H1 (cell line): Measurements from ENCODE around the gene DNASE1L1. TPM values are rescaled to one million over a fixed set of nuclear protein-coding genes. Genes with fewer than 3 reads are reported as not detected.

Source experiments
- CTCF ChIA-PET: fragments of 300-600 bp; sonication (Branson Sonifier 250); formaldehyde crosslinking; loops from one replicate; lab custom pipeline; 2021; ENCODE audit not compliant: partially characterized antibody; lab: Charles Lee
- POLR2A ChIA-PET: fragments of 300-600 bp; sonication (Branson Sonifier 250); formaldehyde crosslinking; loops from one replicate; lab custom pipeline; 2021; ENCODE audit warnings: inconsistent platforms; ENCODE audit not compliant: partially characterized antibody; lab: Charles Lee
- DNase-seq, 2 experiments: peaks; one replicate each; pipeline versions ENCODE4 v3.0.0 to v3.0.0-alpha.2; 2010 to 2022; ENCODE audit warnings: low spot score in 2 of 2, low read depth in 1 of 2, mixed read lengths in 1 of 2
- FAIRE-seq: peaks from 2 replicates; lab custom pipeline; 2011; peaks lifted over from hg19 to GRCh38; lab: Jason Lieb, UNC
- H2AFZ ChIP-seq: 2 replicates; pipeline ENCODE4 v1.8.1; 2012; ENCODE audit warnings: low read length, inconsistent platforms
- H2AK5ac ChIP-seq: 2 replicates; pipeline ENCODE4 v1.6.1; 2013; ENCODE audit warnings: low read depth, low read length
- H2BK120ac ChIP-seq: replicated peaks from 2 replicates; pipeline ENCODE3; 2013; ENCODE audit warnings: low read depth, low read length, inconsistent platforms
- H2BK12ac ChIP-seq: 2 replicates; pipeline ENCODE4 v1.6.1; 2013; ENCODE audit warnings: low read depth, low read length
- H2BK15ac ChIP-seq: 2 replicates; pipeline ENCODE4 v1.6.1; 2013; ENCODE audit warnings: low read length
- H2BK20ac ChIP-seq: 2 replicates; pipeline ENCODE4 v1.6.1; 2013; ENCODE audit warnings: low read length
- H2BK5ac ChIP-seq: 2 replicates; pipeline ENCODE4 v1.6.1; 2013; ENCODE audit warnings: low read depth, low read length
- H3K14ac ChIP-seq: 2 replicates; pipeline ENCODE4 v1.6.1; 2013; ENCODE audit warnings: inconsistent platforms; ENCODE audit not compliant: insufficient read length
- H3K18ac ChIP-seq: 2 replicates; pipeline ENCODE4 v1.6.1; 2013; ENCODE audit warnings: low read length; ENCODE audit errors: extremely low read depth
- H3K23ac ChIP-seq: 2 replicates; pipeline ENCODE4 v1.6.1; 2013; ENCODE audit warnings: inconsistent platforms; ENCODE audit not compliant: insufficient read length
- H3K23me2 ChIP-seq: 2 replicates; pipeline ENCODE4 v1.6.1; 2013; ENCODE audit warnings: low read depth, low read length
- H3K27ac ChIP-seq: 2 replicates; pipeline ENCODE4 v1.6.1; 2011; ENCODE audit warnings: low read depth, low read length, inconsistent platforms
- H3K27me3 ChIP-seq, 4 experiments: replicated peaks in 1 of 4; 1 replicate in 1 of 4; 2 replicates in 3 of 4; pipeline versions ENCODE4 v1.6.1 to v1.8.1; 2011 to 2013; ENCODE audit warnings: low read length in 3 of 4, mild to moderate bottlenecking in 3 of 4, inconsistent platforms in 2 of 4, mixed read lengths in 2 of 4, moderate library complexity in 1 of 4; ENCODE audit not compliant: control insufficient read depth in 3 of 4, insufficient read depth in 3 of 4; ENCODE audit errors: extremely low read depth in 1 of 4
- H3K36me3 ChIP-seq, 4 experiments: 2 replicates each; pipeline versions ENCODE4 v1.6.1 to v1.8.1; 2011 to 2013; ENCODE audit warnings: mild to moderate bottlenecking in 4 of 4, low read length in 3 of 4, moderate library complexity in 2 of 4, control low read depth in 1 of 4, inconsistent platforms in 1 of 4; ENCODE audit not compliant: insufficient read depth in 4 of 4, control insufficient read depth in 2 of 4
- H3K4ac ChIP-seq: replicated peaks from 2 replicates; pipeline ENCODE3; 2013; ENCODE audit warnings: low read length, low read depth, mixed read lengths, inconsistent platforms; ENCODE audit not compliant: insufficient read length
- H3K4me1 ChIP-seq, 4 experiments: replicated peaks in 1 of 4; 1 replicate in 1 of 4; 2 replicates in 3 of 4; pipeline versions ENCODE4 v1.6.1 to v1.8.1; 2011 to 2013; ENCODE audit warnings: low read length in 3 of 4, inconsistent platforms in 2 of 4, mixed read lengths in 1 of 4; ENCODE audit not compliant: insufficient read depth in 4 of 4, control insufficient read depth in 3 of 4
- H3K4me2 ChIP-seq, 2 experiments: 2 replicates each; pipeline versions ENCODE4 v1.6.1 to v1.8.1; 2011 to 2013; ENCODE audit warnings: low read depth in 2 of 2, low read length in 2 of 2, control low read depth in 1 of 2, inconsistent platforms in 1 of 2, mild to moderate bottlenecking in 1 of 2; ENCODE audit not compliant: insufficient read depth in 1 of 2
- H3K4me3 ChIP-seq, 4 experiments: fragments of 200-600, 300-600 bp in 1 of 4; sonication (generic), shearing (Covaris generic), sonication (Bioruptor Twin) in 1 of 4; 2 replicates each; pipeline versions ENCODE4 v1.5.1 to v1.8.1; 2011 to 2016; ENCODE audit warnings: low read length in 4 of 4, low read depth in 3 of 4, control low read depth in 2 of 4, inconsistent platforms in 2 of 4, mild to moderate bottlenecking in 2 of 4, mixed read lengths in 1 of 4, moderate library complexity in 1 of 4; ENCODE audit not compliant: insufficient read depth in 2 of 4; ENCODE audit errors: extremely low read depth in 1 of 4
- H3K56ac ChIP-seq: replicated peaks from 2 replicates; pipeline ENCODE3; 2013; ENCODE audit warnings: low read depth, mild to moderate bottlenecking, mixed read lengths, low read length, inconsistent platforms; ENCODE audit not compliant: insufficient read length
- H3K79me1 ChIP-seq: 2 replicates; pipeline ENCODE4 v1.6.1; 2013; ENCODE audit warnings: low read depth, low read length, control low read depth
- H3K79me2 ChIP-seq, 2 experiments: 2 replicates each; pipeline versions ENCODE4 v1.6.1 to v1.8.1; 2012 to 2013; ENCODE audit warnings: low read length in 2 of 2, mild to moderate bottlenecking in 2 of 2, inconsistent platforms in 1 of 2; ENCODE audit not compliant: insufficient read depth in 2 of 2, control insufficient read depth in 1 of 2
- H3K9ac ChIP-seq, 4 experiments: replicated peaks in 1 of 4; 1 replicate in 1 of 4; 2 replicates in 3 of 4; pipeline versions ENCODE4 v1.6.1 to v1.8.1; 2011 to 2013; ENCODE audit warnings: low read depth in 3 of 4, low read length in 3 of 4, control low read depth in 2 of 4, mild to moderate bottlenecking in 2 of 4, moderate library complexity in 2 of 4, inconsistent platforms in 1 of 4; ENCODE audit errors: extremely low read depth in 1 of 4
- H3K9me3 ChIP-seq, 2 experiments: 2 replicates each; pipeline versions ENCODE4 v1.6.1 to v1.8.1; 2012 to 2013; ENCODE audit warnings: mild to moderate bottlenecking in 2 of 2, moderate library complexity in 2 of 2, control low read depth in 1 of 2, inconsistent platforms in 1 of 2, low read depth in 1 of 2, low read length in 1 of 2, mixed read lengths in 1 of 2; ENCODE audit not compliant: insufficient read depth in 2 of 2
- H4K20me1 ChIP-seq, 2 experiments: replicated peaks in 1 of 2; 2 replicates each; pipeline versions ENCODE3 to v1.8.1; 2011 to 2013; ENCODE audit warnings: inconsistent platforms in 2 of 2, low read length in 2 of 2, mild to moderate bottlenecking in 1 of 2; ENCODE audit not compliant: insufficient read depth in 2 of 2, control insufficient read depth in 1 of 2
- H4K5ac ChIP-seq: 2 replicates; pipeline ENCODE4 v1.6.1; 2013; ENCODE audit warnings: low read length, low read depth, mixed read lengths, inconsistent platforms; ENCODE audit not compliant: insufficient read length
- H4K8ac ChIP-seq: 2 replicates; pipeline ENCODE4 v1.8.0; 2013; ENCODE audit warnings: mild to moderate bottlenecking, moderate library complexity, low read length, inconsistent platforms; ENCODE audit not compliant: insufficient read depth; ENCODE audit errors: extremely low read depth
- H4K91ac ChIP-seq: replicated peaks from 2 replicates; pipeline ENCODE3; 2013; ENCODE audit warnings: low read length, mixed read lengths, inconsistent platforms; ENCODE audit not compliant: insufficient read length
- BACH1 ChIP-seq: IDR thresholded peaks from 2 replicates; pipeline ENCODE4 v1.6.1; 2012; ENCODE audit warnings: low read length, improper control_type of control experiment
- CBX5 ChIP-seq: fragments of 300-800, 300-1000 bp; sonication (generic); IDR thresholded peaks from 2 replicates; pipeline ENCODE4 v1.7.1; 2016; ENCODE audit warnings: antibody characterized with exemption, low read length, low read depth
- CREB1 ChIP-seq: IDR thresholded peaks from 2 replicates; pipeline ENCODE4 v1.6.1; 2012; ENCODE audit warnings: inconsistent platforms
- FOSL1 ChIP-seq: IDR thresholded peaks from 2 replicates; pipeline ENCODE4 v1.6.1; 2011; ENCODE audit warnings: mild to moderate bottlenecking, low read depth, low read length, moderate library complexity; ENCODE audit not compliant: insufficient read depth
- GABPA ChIP-seq: IDR thresholded peaks from 2 replicates; pipeline ENCODE4 v1.6.1; 2011; ENCODE audit warnings: mild to moderate bottlenecking, low read length, moderate library complexity, borderline replicate concordance; ENCODE audit not compliant: insufficient read depth
- GTF2F1 ChIP-seq: IDR thresholded peaks from 2 replicates; pipeline ENCODE4 v1.6.1; 2012; ENCODE audit warnings: low read depth, low read length, improper control_type of control experiment, borderline replicate concordance
- JUN ChIP-seq: IDR thresholded peaks from 2 replicates; pipeline ENCODE4 v1.6.1; 2011; ENCODE audit warnings: low read depth, mild to moderate bottlenecking, improper control_type of control experiment, low read length
- KDM1A ChIP-seq: fragments of 200-600, 300-600 bp; sonication (generic); IDR thresholded peaks from 2 replicates; pipeline ENCODE4 v1.7.1; 2016; ENCODE audit warnings: mild to moderate bottlenecking, low read length, borderline replicate concordance
- TAF1 ChIP-seq: IDR thresholded peaks from 2 replicates; pipeline ENCODE4 v1.6.1; 2011; ENCODE audit warnings: mild to moderate bottlenecking, low read depth, low read length
- WGBS, 2 experiments: shearing (Covaris generic) in 1 of 2; methylation state at CpG; one replicate each; pipeline versions ENCODE4 v1.1.6 to v1.1.7; 2013 to 2015; ENCODE audit warnings: low lambda C conversion rate in 2 of 2, mixed read lengths in 2 of 2, inconsistent platforms in 1 of 2, low coverage in 1 of 2, missing lambda C conversion rate in 1 of 2; ENCODE audit not compliant: insufficient replicate concordance in 2 of 2, insufficient coverage in 1 of 2, insufficient read length in 1 of 2; ENCODE audit errors: extremely low coverage in 1 of 2, missing lambda C conversion rate in 1 of 2; 5-methylcytosine and 5-hydroxymethylcytosine counted together
- polyA plus RNA-seq, 7 experiments: library from polyadenylated mRNA; depleted of rRNA in 3 of 7; stranded (reverse) in 5 of 7; unstranded in 2 of 7; fragments of >200 nt in 5 of 7; fragments of 200-250 nt in 2 of 7; gene quantifications; 1 replicate in 5 of 7; 2 replicates in 1 of 7; 4 replicates in 1 of 7; pipeline versions ENCODE4 v1.2.1 to v1.2.3, GENCODE V29; 2011 to 2013; ENCODE audit warnings: missing spikeins in 2 of 7, mixed read lengths in 2 of 7
- total RNA-seq: library from RNA; stranded (reverse); fragmentation: NEBNext Ultra II Directional; extraction: Animal tissue kit (Norgen Biotek cat#: 25700); gene quantifications from 2 replicates; pipeline ENCODE4 v1.2.1, GENCODE V29; 2021
- TF ChIP-seq, protein P1 (sequence below), 3 experiments: IDR thresholded peaks; 1 replicate in 2 of 3; 2 replicates in 1 of 3; pipeline versions ENCODE4 v1.5.1 to v1.6.1; 2011; ENCODE audit warnings: low read length in 3 of 3, mild to moderate bottlenecking in 3 of 3, inconsistent platforms in 2 of 3, low read depth in 1 of 3, moderate library complexity in 1 of 3; ENCODE audit not compliant: insufficient read depth in 1 of 3; ENCODE audit errors: control extremely low read depth in 1 of 3

The DNASE1L1 gene
- total and polyA plus RNA-seq, 2 of the 8 experiments (the other 6 are each of a cell fraction or from before 2014, with no cell fraction given): 8.7 to 30.0 TPM

DNA sequence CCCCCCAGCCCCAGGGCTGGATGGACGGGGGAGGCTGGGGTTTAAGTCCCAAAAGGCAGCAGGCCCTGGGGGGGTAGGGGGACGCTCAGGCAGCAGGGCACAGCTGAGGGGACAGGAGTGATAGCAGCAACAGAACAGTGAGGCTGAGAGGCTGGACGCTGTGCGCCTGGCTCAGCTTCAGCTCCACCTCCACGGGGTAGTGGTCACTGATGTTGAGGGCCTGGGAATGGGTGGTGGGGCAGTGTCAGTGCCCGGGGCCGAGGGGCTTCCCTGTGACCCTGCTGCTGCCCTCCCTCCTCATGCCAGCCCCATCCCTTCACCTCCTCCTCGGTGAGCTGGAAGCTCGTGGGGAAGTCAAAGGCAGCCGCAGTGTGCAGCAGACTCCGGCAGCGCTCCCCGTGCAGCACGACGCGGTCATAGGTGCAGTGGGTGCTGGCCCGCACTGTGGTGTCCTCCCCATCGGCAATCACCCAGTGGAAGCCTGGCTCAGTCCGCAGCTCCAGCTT lies 6.4 kb downstream of the DNASE1L1 start:
- Histone ChIP-seq H2BK15ac (no peak overlapping the region), H4K91ac (no peak overlapping the region), H3K18ac (no peak overlapping the region), H4K8ac (no peak overlapping the region), H2BK20ac (no peak overlapping the region), H3K4me2 (no peak overlapping the region), H3K56ac (no peak overlapping the region), H4K20me1 (peaks cover 3 to 4% of the 10 kb centered on the region in 2 experiments), H3K9me3 (no peaks in the 10 kb centered on the region), H2BK120ac (no peak overlapping the region), H3K27me3 (no peaks in the 10 kb centered on the region), H4K5ac (no peak overlapping the region), H3K14ac (no peak overlapping the region), H3K79me2 (peaks cover 0 to 15% of the 10 kb centered on the region in 2 experiments; a peak in 2 of 4 replicates), H3K79me1 (no peaks in the 10 kb centered on the region), H2BK5ac (no peak overlapping the region), H3K23me2 (peaks cover 6% of the 10 kb centered on the region; the same call in 1 of the 2 replicates), H2BK12ac (no peak overlapping the region), H3K4me1 (peaks cover 0 to 6% (median 0%) of the 10 kb centered on the region in 4 experiments; a peak in 2 of 7 replicates), H3K4ac (no peak overlapping the region), H3K27ac (no peak overlapping the region), H3K36me3 (peaks cover 13 to 25% (median 19%) of the 10 kb centered on the region in 4 experiments), H2AFZ (no peak overlapping the region), H3K4me3 (no peak overlapping the region), H3K9ac (no peak overlapping the region), H2AK5ac (no peak overlapping the region), H3K23ac (no peak overlapping the region)
- TF ChIP-seq KDM1A (no peak), FOSL1 (no peak), CREB1 (no peak), CBX5 (no peak), TAF1 (no peak), JUN (no peak), GTF2F1 (no peak), BACH1 (no peak), GABPA (no peak)
- TF ChIP-seq, protein P1, sequence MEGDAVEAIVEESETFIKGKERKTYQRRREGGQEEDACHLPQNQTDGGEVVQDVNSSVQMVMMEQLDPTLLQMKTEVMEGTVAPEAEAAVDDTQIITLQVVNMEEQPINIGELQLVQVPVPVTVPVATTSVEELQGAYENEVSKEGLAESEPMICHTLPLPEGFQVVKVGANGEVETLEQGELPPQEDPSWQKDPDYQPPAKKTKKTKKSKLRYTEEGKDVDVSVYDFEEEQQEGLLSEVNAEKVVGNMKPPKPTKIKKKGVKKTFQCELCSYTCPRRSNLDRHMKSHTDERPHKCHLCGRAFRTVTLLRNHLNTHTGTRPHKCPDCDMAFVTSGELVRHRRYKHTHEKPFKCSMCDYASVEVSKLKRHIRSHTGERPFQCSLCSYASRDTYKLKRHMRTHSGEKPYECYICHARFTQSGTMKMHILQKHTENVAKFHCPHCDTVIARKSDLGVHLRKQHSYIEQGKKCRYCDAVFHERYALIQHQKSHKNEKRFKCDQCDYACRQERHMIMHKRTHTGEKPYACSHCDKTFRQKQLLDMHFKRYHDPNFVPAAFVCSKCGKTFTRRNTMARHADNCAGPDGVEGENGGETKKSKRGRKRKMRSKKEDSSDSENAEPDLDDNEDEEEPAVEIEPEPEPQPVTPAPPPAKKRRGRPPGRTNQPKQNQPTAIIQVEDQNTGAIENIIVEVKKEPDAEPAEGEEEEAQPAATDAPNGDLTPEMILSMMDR (IDR thresholded peaks at IDR 0.05; ENCODE audit: control extremely low read depth in 1 of 3, insufficient read depth in 1 of 3, low read depth in 1 of 3, low read length in 3 of 3): no peak
- CTCF ChIA-PET: interaction anchor here (0.6 to 0.8 kb wide), 2 partner anchors 29 to 134 kb away, joined by 3 read pairs; no protein-coding TSS in a partner anchor
- peak in 1 of 2 experiments; percentile 50 for DNase-seq
- 88% methylated on average over 16 of the region's 19 CpGs; no CpG with 5 or more reads in 1 of the 2 experiments for WGBS, 2 experiments
- POLR2A ChIA-PET: interaction anchor here (1.0 to 8.4 kb wide), 9 partner anchors 7 to 56 kb away, joined by 3 to 124 read pairs (median 76); partner anchors contain the start of genes DNASE1L1, EMD, FLNA and PLXNA3
- no peak for FAIRE-seq
